ENCODE measurements around the gene STOML1.

Gene STOML1, protein sequence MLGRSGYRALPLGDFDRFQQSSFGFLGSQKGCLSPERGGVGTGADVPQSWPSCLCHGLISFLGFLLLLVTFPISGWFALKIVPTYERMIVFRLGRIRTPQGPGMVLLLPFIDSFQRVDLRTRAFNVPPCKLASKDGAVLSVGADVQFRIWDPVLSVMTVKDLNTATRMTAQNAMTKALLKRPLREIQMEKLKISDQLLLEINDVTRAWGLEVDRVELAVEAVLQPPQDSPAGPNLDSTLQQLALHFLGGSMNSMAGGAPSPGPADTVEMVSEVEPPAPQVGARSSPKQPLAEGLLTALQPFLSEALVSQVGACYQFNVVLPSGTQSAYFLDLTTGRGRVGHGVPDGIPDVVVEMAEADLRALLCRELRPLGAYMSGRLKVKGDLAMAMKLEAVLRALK

DNA sequence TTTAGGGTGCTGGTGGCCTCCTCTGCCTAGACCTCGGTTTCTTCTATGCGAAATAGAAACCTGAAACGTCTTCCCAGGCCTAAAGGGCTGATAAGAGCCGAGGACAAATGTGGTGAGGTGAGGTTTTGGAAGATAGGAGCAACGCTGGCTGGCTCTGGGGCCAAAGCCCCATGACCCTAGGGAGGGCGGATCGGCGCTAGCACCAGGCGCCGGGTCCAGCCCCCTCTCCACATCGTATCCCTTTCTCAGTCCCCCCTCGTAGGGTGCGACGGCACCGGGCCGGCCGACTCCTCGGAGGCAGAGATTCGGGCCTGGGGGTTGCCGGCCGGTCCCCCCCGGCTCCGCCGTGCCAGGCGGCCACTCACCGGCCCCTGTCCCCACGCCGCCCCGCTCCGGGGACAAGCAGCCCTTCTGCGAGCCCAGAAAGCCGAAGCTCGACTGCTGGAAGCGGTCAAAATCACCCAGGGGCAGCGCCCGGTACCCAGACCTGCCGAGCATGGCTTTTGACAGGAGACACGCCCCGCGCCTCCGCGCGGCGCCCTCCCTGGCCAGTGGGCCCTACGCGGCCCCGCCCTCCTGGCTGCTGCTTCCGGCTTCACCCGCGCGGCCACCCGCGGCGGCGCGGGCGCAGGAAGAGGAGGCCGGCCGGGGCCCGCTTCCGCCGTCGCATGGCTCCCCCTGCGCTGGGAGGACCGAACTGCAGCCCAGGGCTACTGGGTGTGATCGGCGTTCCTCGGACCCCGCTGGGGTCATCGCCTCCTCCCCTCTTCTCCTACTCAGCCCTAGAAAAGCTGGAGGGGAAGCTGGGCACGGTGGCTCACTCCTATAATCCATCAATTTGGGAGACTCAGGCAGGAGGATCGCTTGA, at the start of gene STOML1:
TSS of gene STOML1 (minus strand) at position 570 of the 868 bp plus-strand sequence. CDS start at position 498, 72 bp downstream.
- DNase-seq: peak; percentile 98

DNA sequence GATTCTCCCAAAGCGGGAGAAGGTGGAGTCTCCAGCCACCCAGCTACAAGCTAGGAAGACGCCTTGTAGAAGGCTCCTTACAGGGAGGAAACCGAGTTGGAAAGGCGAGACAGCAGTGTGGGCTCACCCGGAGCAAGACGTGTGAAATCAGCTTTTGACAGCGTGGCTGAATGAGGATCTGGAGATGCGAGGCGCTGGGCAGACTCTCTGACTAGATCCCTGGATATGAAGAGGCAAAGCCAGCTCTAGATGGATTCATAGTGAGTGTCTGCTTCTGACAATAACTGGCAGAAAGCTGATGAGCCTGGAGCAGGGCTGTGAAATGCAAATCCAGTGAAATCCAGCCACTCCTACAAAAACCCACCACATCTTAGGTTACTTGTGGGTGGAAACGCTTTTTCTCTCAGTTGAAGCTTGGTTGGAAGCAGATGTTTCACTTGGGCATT, 49.2 kb upstream of the STOML1 start:
- DNase-seq: no peak

DNA sequence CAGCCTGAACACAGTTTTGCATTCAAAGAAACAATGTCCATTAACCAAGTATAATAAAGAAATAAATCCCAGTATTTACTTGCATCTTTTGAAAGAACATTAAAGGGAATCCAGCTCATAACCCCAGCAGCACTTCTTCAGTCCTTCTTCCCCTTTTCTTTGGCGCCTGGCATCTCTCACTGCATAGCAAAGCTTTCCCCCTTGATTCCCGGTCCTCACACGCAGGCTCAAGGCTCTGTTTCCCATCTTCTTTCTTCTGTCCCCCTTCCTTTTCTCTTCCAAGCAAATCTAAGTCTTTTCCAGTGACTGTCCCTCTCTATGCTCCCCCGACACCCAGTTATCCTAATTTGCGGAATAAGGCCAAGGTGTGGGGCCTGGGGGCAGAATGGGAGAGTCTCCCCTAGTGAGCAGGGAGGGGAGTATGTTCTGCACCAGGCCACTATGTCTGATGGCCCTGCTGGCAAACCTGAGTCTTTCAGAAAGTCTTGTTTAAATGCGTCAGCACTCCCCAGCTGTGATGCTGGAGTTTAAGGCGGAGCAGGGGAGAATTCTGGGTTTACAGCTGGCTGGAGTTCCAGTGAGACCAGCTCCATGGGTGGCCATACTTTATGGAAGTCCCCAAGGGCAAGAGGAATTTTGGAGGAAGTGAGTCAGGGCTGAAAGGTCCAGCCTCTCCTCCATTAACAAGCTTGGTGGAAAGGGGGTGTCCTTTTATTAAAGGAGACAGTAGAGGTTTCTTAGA, 48.2 kb upstream of the STOML1 start:
- DNase-seq: no peak

DNA sequence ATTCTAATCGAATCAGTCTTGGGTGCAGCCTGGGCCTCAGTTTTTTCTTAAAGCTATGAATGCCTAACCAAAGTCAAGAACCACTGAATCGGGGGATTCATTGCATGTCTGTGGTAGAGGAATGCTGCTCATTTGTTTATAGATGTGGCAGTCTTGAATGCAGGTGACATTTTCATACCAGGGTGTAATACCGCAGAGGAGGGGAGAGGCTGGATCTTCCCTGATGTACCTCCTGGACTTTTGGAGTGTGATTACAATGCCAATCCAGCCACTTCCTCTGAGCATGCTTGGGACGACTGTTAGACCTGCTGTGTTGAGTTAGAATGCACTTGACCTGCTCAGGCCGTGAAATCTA, 47.5 kb upstream of the STOML1 start:
- DNase-seq: no peak

DNA sequence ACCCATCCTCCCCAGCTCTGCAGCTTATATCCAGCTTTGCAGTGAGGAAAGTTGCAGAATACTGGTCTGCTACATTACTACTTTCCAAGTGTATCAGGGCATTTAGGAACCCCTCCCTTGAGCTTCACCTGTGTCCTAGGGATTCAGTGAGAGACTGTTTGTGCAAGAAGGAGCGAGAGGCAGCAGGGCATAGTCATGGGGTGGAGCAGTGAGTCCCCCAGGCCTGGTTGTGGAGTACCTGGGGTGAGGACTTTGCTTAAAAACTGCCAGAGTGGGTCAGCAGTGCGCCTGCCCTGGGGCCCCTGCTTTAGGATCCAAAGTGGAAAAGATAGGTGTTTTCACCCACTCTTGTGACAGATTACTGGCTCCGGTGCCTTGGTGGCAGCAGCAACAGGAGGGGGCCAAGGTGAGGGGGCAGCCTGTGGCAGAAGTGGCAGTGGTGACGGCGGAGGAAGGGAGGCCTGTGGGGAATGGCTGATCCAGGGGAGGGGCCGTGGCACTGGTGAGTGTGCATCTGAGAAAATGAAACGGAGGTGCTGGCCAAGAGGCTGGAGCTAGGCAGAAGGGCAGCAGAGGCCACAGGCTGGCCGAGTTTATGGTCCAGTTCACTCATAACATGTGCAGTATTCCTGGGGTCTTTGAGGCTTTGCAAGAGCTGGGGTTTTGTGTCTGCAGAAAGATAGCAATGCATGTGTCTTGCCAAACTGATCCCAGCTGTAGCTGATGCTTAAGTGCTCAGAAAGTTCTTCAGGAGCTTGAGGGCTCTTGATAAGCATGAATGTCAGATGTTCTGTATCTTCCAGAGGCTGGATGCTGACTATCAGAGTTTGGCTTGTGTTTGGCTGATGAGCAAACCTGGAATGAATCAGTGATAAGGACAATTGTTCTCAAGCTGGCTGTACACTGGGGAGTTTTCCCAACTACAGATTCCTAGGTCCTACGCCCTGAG, 46.9 kb upstream of the STOML1 start:
- no peak for DNase-seq

DNA sequence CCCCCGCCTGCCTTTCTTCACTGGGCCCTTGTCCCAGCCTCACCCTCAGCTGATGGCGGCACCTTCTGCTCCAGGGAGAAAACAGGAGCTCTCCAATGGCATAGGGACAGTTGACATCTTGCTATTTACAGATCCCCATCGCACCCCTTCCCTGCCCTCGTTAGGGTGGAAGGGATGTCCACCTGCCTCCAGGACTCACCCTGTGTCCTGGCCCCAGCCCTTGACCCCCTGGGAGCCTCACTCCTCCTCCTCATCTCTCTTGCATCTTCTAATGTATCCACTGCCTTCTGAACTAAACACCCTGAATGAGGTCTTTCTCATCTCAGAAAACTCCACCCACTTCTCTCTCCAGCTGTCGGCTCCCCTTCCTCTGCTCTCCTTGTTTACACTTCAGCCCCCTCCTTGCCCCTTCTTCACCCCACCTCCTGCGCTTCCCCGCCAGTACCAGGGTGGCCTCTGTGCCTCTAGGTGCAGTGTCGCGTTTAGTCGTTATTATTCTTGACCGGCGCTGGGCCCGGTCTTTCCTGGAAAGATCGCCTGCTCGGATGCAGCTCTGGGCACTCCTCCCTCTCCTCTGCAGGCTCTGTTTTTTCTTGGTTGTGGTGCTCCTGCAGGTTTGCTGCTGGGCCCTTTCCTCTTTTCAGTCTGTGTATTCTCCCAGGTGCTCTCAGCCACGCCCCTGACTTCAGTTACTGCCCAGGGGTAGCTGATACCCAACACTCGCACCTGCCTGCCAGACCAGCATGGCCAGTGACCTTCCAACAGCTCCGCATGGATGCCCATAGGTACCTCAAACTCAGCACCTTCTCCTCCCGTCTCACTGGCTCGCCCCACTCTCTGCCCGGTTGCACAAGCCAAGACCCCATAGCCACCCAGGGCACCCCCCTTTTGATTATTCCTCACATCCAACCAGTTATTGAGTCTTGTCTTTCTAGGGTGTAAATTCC, 45.3 kb upstream of the STOML1 start:
- no peak for DNase-seq

DNA sequence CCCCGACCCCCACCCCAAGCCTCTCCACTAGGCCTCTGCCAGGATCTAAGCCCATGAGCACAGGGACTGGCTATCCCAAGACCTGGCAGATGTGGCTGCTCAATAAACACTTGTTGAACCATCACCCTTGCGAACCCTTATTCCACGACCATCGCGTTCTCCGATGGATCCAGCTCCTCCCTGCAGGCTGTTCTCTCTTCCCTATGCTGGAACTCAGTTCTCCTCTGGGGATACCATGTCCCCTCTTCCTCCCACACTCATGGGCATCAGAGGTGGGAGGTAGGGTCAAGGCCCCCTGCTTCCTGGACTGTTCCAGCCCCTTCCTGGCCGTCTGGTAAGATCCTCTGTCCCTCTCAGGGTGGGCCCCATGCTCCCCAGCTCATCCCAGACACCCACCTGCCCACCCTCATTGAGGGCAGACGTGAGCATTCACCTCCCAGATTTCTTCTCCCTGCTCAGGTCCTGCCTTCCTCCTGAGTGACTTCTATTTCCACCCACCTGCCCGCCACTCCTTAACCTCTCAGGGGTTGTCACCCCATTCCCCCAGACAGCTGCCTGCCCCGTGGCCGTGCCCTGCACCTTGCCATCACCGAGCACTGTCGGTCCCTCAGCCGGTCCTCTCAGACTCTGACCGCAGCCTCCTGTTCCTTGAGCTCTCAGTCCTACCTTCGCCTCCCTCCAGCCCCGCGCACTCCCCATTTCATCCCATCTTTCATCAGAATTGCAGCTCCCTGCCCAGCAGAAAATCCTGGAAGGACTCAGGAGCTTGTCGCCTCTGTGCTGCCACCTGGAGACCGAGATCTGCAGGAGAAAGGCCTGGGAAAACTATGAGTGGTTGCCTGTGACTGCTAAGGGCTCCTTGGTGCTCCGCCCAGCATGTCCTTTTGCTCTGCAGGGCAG, 44.4 kb upstream of the STOML1 start:
- no peak for DNase-seq

DNA sequence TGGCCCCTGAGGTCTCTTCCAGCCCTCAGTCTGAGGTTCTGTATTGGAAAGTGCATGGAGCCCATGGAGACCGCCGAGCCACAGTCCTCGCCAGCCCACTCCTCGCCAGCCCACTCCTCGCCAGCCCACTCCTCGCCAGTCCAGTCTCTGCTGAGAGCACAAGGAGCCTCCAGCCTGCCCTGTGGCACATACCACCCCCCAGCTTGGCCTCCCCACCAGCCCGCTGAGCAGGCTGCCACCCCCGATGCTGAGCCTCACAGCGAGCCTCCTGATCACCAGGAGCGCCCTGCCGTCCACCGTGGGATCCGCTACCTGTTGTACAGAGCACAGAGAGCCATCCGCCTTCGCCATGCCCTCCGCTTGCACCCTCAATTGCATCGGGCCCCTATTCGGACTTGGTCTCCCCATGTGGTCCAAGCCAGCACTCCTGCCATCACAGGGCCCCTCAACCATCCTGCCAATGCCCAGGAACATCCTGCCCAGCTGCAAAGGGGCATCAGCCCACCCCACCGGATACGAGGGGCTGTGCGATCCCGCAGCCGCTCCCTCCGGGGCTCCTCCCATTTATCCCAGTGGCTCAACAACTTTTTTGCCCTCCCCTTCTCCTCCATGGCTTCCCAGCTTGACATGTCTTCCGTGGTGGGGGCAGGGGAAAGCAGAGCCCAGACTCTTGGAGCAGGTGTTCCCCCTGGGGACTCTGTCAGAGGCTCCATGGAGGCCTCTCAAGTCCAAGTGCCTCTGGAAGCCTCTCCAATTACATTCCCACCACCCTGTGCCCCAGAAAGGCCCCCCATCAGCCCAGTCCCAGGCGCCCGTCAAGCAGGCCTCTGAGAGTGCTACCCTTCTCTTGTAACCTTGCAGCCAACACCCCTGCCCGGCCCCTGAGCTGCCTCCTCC, 43.3 kb upstream of the STOML1 start:
- DNase-seq: no peak

DNA sequence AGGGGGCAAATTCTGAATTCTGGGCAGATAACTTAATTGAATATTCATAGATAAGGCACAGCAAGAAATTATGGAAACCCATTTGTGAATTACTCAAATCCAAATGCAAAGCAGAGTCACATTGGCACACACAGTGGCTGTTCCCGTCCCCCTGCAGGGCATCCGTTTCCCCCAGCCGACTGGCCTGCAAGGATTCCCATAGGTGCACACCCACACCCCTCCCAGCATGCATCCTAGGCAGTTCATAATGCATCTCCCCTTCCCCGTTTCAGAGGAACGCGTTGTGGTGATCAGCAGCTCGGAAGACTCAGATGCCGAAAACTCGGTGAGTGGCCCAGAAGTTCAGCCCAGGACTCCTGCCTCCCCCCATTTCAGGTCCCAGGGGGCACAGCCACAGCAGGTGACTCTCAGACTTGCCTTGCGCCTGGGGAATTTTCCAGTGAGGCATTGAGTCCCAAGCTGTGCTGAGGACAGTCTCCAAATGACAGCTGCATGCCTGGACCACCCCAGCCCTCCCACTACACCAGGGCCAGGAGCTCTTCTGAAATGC, 42.2 kb upstream of the STOML1 start:
- DNase-seq: no peak

DNA sequence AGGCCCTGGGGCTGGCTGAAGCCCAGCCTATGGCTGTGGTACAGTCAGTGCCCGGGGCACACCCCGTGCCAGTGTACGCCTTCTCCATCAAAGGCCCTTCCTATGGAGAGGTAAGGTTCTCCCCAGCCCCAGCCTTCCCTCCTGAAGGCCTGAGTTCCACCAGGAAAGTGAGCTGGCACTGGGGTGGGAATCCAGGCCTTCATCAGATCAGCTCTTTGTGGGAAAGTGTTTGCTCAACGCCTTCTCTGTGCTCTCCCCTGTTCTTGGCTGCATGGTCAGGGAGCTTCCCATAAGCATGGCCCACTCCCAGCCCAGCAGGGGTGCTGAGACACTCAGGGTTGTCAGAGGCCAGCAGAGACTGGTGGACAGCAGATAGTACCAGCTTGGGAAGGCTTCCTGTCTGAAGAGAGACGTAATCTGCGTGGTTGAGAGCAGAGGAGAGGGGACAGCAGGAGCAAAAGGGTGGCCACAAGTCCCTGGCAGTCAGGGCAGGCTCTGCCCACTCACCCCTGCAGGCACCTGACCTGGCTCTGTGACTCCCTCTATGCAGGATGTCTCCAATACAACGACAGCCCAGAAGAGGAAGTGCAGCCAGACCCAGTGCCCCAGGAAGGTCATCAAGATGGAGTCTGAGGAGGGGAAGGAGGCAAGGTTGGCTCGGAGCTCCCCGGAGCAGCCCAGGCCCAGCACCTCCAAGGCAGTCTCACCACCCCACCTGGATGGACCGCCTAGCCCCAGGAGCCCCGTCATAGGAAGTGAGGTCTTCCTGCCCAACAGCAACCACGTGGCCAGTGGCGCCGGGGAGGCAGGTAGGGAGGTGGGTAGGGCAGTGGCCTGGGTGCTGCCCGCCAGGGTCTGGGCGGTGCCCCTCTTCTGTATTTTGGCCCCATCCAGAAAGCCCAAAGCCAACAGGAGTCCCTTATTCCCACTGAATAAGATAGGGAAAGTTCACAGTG, 40.8 kb upstream of the STOML1 start:
- DNase-seq: no peak

DNA sequence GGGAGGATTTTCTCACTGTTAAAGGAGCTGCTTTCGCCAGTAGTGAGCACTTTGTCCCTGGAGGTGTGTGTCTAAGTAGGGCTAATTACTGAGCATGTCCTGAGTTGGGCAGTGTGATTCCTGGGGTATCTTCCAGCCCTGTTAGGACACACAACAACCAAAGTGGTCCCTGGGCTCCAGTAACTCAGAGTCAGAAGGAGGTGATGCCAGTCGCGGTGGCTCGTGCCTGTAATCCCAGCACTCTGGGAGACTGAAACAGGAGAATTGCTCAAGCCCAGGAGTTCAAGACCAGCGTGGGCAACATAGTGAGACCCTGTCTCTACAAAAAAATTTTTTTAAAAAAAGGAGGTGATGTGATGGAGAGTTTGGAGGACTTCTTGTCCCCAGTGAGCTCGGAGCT, 40.0 kb upstream of the STOML1 start:
- no peak for DNase-seq

DNA sequence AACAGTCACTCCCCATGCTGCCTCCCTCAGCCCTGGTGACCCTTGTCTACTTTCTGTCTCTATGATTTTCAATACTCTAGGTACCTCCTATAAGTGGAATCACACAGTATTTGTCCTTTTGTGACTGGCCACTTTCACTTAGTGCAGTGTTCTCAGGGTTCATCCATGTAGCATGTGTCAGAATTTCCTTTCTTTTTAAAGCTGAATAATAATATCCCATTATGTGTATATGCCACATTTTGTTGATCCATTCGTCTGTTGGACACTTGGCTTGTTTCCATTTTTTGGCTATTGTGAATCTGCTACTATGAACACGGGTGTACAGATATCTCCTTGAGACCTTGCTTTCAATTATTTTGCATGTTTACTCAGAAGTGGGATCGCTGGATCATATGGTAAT, 36.6 kb upstream of the STOML1 start:
- DNase-seq: no peak

DNA sequence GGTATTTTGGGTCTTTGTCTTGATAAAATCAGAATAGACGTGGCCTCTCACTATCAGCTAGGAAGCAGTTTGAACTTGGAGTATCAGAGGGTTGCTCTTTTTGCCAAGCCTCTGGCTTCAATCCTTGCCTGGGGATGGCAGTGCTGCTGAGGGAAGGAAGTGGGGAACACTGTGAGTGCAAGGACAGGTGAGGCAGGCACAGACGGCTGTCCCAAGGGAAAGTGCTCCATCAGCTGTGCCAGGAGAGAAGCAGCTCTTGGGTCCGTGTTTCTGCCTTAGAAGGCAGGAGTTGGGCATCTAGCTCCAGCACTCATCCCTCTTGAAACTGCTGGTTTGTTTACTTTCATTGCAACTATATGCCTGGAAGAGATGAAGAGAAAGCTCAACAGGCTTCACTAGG, 35.6 kb upstream of the STOML1 start:
- DNase-seq: no peak

DNA sequence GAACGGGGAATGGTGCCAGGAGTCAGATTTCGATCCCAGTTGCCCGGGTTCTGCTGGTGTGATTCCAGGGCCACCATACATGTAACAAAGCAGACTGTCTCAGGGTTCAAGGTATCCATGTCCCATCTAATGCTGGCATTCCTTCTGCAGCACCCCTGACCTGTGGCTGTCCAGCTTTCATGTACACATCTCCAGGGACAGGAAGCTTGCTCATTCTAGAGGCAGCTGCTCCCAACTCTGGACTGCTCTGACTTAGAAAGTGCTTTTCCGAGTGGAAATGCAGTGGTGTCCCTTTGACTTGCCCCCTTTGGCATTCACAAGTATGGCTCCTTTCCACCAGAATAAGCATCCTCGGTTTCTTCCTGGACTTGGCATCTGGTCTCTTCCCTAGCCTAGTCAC, 33.3 kb upstream of the STOML1 start:
- DNase-seq: no peak

DNA sequence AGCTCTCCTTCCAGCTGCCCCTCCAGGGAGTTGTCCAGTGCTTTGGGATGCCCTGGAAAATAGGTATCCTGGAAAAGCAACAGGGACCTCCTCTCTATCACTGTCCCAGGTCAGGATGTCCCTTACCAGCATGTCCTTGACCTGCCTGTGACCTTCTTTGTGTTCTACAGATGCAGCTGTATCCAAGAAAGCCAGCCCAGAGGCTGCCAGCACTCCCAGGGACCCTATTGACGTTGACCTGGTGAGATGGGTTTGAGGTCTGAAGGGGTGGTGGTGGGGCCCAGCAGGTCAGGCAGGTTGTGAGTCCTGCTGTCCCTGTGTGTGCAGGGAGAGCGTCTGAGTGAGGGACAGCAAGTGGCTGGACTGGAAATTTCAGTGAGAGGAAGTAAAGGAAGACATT, 32.6 kb upstream of the STOML1 start:
- no peak for DNase-seq

DNA sequence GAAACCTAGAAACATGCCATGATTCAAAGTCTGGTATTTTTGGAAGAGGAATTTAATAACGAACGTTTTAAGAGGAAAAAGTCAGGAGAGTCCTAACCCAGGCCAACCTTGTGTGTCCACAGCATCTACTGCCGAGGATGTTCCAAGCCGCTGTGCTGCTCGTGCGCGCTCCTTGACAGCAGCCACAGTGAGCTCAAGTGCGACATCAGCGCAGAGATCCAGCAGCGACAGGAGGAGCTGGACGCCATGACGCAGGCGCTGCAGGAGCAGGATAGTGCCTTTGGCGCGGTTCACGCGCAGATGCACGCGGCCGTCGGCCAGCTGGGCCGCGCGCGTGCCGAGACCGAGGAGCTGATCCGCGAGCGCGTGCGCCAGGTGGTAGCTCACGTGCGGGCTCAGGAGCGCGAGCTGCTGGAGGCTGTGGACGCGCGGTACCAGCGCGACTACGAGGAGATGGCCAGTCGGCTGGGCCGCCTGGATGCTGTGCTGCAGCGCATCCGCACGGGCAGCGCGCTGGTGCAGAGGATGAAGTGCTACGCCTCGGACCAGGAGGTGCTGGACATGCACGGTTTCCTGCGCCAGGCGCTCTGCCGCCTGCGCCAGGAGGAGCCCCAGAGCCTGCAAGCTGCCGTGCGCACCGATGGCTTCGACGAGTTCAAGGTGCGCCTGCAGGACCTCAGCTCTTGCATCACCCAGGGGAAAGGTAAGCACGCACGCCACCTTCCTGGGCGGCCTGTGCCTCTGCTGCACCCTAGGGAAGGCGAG, 30.8 kb upstream of the STOML1 start:
- DNase-seq: no peak

DNA sequence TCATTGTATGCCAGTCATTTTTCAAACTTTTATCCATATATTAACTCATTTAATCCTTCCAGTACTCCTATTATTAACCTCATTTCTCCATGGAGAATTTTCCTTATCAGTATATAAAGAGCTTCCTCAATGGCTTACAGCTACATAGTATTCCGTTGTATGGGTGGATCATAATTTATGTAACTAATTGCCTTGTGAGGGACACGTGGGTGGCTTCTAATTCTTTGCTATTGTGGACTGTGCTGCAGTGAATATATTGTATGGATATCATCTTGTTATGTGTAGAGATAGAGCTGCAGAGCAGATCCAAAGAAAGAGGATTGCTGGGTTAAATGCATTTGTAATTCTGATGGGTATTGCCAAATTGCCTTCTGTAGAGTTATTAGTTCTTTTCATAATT, 27.6 kb upstream of the STOML1 start:
- DNase-seq: no peak

Measured in stimulated activated CD4-positive, alpha-beta T cell treated with anti-CD3 and anti-CD28 coated beads, Interleukin-2, amount 100 ng/mL, for 24 hours (primary cell).